Mesothelial cell of epicardium (in vitro differentiated cells): ENCODE results near the gene COL4A2. TPM values are rescaled to one million over a fixed set of nuclear protein-coding genes. Genes with fewer than 3 reads are reported as not detected.
A peak's percentile ranks its signal among the peaks of the same experiment; 100 is the strongest.

Experiments
- DNase-seq, 2 experiments: peaks; one replicate each; pipeline ENCODE4 v3.0.0; 2021; ENCODE audit warnings: low spot score in 2 of 2; ENCODE audit not compliant: unreplicated experiment in 2 of 2
- H3K27ac Mint-ChIP-seq: 2 replicates; pipeline ENCODE4 v1.8.0; 2021; ENCODE audit warnings: mixed read lengths
- H3K27me3 Mint-ChIP-seq: 2 replicates; pipeline ENCODE4 v1.8.0; 2021; ENCODE audit warnings: low read depth, mixed read lengths
- H3K36me3 Mint-ChIP-seq: 2 replicates; pipeline ENCODE4 v1.8.0; 2021; ENCODE audit warnings: mixed read lengths
- H3K4me1 Mint-ChIP-seq: 2 replicates; pipeline ENCODE4 v1.8.0; 2021; ENCODE audit warnings: mixed read lengths
- H3K4me3 Mint-ChIP-seq: 2 replicates; pipeline ENCODE4 v1.8.0; 2021; ENCODE audit warnings: mild to moderate bottlenecking, moderate library complexity, mixed read lengths
- H3K9me3 Mint-ChIP-seq: 2 replicates; pipeline ENCODE4 v1.8.0; 2021; ENCODE audit warnings: mixed read lengths
- CTCF ChIP-seq: fragments of 200-600 bp; sonication (generic); IDR thresholded peaks from one replicate; pipeline ENCODE4 v1.5.0; 2021; ENCODE audit warnings: antibody characterized with exemption; ENCODE audit not compliant: unreplicated experiment
- total RNA-seq: library from RNA; stranded (reverse); gene quantifications from 3 replicates; pipeline ENCODE4 v1.2.1, GENCODE V29; 2021

COL4A2 gene
- total RNA-seq, 1 donor from 2014 or later, result 469 TPM

- no peak for DNase-seq
- TF ChIP-seq CTCF, result no peak
- Mint-ChIP-seq H3K27me3 (no peaks in the 10 kb centered on the region), H3K4me3 (no peak overlapping the region), H3K27ac (no peak overlapping the region), H3K9me3 (no peaks in the 10 kb centered on the region), H3K36me3 (peaks cover 31% of the 10 kb centered on the region), H3K4me1 (peaks cover 33% of the 10 kb centered on the region)
These were observed 22.2 kb downstream of the COL4A2 start for GRCh38 chr13:110329258-110329657.

GRCh38 chr13:110329798-110330461, 22.8 kb downstream of the COL4A2 start:
- H3K27ac Mint-ChIP-seq, result peak overlapping the region; percentile 45

GRCh38 chr13:110330491-110331011, 23.5 kb downstream of the COL4A2 start:
- Mint-ChIP-seq H3K36me3 (peaks cover 42% of the 10 kb centered on the region), H3K27me3 (no peaks in the 10 kb centered on the region), H3K4me3 (no peak overlapping the region), H3K9me3 (no peaks in the 10 kb centered on the region), H3K4me1 (peaks cover 23% of the 10 kb centered on the region), H3K27ac (peak overlapping the region; percentile 18)
- no peak for TF ChIP-seq CTCF
- DNase-seq, result no peak

More at GRCh38 chr13:110329798-110330461, 22.8 kb downstream of the COL4A2 start:
- Mint-ChIP-seq H3K27me3 (no peaks in the 10 kb centered on the region), H3K9me3 (no peaks in the 10 kb centered on the region), H3K4me3 (no peak overlapping the region), H3K36me3 (peaks cover 37% of the 10 kb centered on the region), H3K4me1 (peaks cover 28% of the 10 kb centered on the region)
- TF ChIP-seq CTCF, result no peak
- no peak for DNase-seq

- no peak for DNase-seq
- H3K4me1 Mint-ChIP-seq, result peaks cover 21% of the 10 kb centered on the region
- H3K27me3 Mint-ChIP-seq, result no peaks in the 10 kb centered on the region
- no peak for TF ChIP-seq CTCF
- no peak overlapping the region for H3K27ac Mint-ChIP-seq
- H3K36me3 Mint-ChIP-seq, result peaks cover 48% of the 10 kb centered on the region
- no peaks in the 10 kb centered on the region for H3K9me3 Mint-ChIP-seq
- H3K4me3 Mint-ChIP-seq, result no peak overlapping the region
These were observed 24.3 kb downstream of the COL4A2 start for GRCh38 chr13:110331362-110331761.

GRCh38 chr13:110332750-110333149, 25.7 kb downstream of the COL4A2 start:
- Mint-ChIP-seq H3K36me3 (peaks cover 48% of the 10 kb centered on the region), H3K27ac (no peak overlapping the region), H3K4me3 (no peak overlapping the region), H3K4me1 (peaks cover 10% of the 10 kb centered on the region), H3K9me3 (no peaks in the 10 kb centered on the region), H3K27me3 (no peaks in the 10 kb centered on the region)
- no peak for DNase-seq
- TF ChIP-seq CTCF, result no peak
